H1 (cell line): ENCODE measurements around the gene GINS2. TPM values are rescaled to one million over a fixed set of nuclear protein-coding genes. Genes with fewer than 3 reads are reported as not detected.
A peak's percentile ranks its signal among the peaks of the same experiment; 100 is the strongest.

Source experiments
- CTCF ChIA-PET: fragments of 300-600 bp; sonication (Branson Sonifier 250); formaldehyde crosslinking; loops from one replicate; lab custom pipeline; 2021; ENCODE audit not compliant: partially characterized antibody; lab: Charles Lee
- POLR2A ChIA-PET: fragments of 300-600 bp; sonication (Branson Sonifier 250); formaldehyde crosslinking; loops from one replicate; lab custom pipeline; 2021; ENCODE audit warnings: inconsistent platforms; ENCODE audit not compliant: partially characterized antibody; lab: Charles Lee
- DNase-seq, 2 experiments: peaks; one replicate each; pipeline versions ENCODE4 v3.0.0 to v3.0.0-alpha.2; 2010 to 2022; ENCODE audit warnings: low spot score in 2 of 2, low read depth in 1 of 2, mixed read lengths in 1 of 2
- FAIRE-seq: peaks from 2 replicates; lab custom pipeline; 2011; peaks lifted over from hg19 to GRCh38; lab: Jason Lieb, UNC
- H2AFZ ChIP-seq: 2 replicates; pipeline ENCODE4 v1.8.1; 2012; ENCODE audit warnings: low read length, inconsistent platforms
- H2AK5ac ChIP-seq: 2 replicates; pipeline ENCODE4 v1.6.1; 2013; ENCODE audit warnings: low read depth, low read length
- H2BK120ac ChIP-seq: replicated peaks from 2 replicates; pipeline ENCODE3; 2013; ENCODE audit warnings: low read depth, low read length, inconsistent platforms
- H2BK12ac ChIP-seq: 2 replicates; pipeline ENCODE4 v1.6.1; 2013; ENCODE audit warnings: low read depth, low read length
- H2BK15ac ChIP-seq: 2 replicates; pipeline ENCODE4 v1.6.1; 2013; ENCODE audit warnings: low read length
- H2BK20ac ChIP-seq: 2 replicates; pipeline ENCODE4 v1.6.1; 2013; ENCODE audit warnings: low read length
- H2BK5ac ChIP-seq: 2 replicates; pipeline ENCODE4 v1.6.1; 2013; ENCODE audit warnings: low read depth, low read length
- H3K14ac ChIP-seq: 2 replicates; pipeline ENCODE4 v1.6.1; 2013; ENCODE audit warnings: inconsistent platforms; ENCODE audit not compliant: insufficient read length
- H3K18ac ChIP-seq: 2 replicates; pipeline ENCODE4 v1.6.1; 2013; ENCODE audit warnings: low read length; ENCODE audit errors: extremely low read depth
- H3K23ac ChIP-seq: 2 replicates; pipeline ENCODE4 v1.6.1; 2013; ENCODE audit warnings: inconsistent platforms; ENCODE audit not compliant: insufficient read length
- H3K23me2 ChIP-seq: 2 replicates; pipeline ENCODE4 v1.6.1; 2013; ENCODE audit warnings: low read depth, low read length
- H3K27ac ChIP-seq: 2 replicates; pipeline ENCODE4 v1.6.1; 2011; ENCODE audit warnings: low read depth, low read length, inconsistent platforms
- H3K27me3 ChIP-seq, 4 experiments: replicated peaks in 1 of 4; 1 replicate in 1 of 4; 2 replicates in 3 of 4; pipeline versions ENCODE4 v1.6.1 to v1.8.1; 2011 to 2013; ENCODE audit warnings: low read length in 3 of 4, mild to moderate bottlenecking in 3 of 4, inconsistent platforms in 2 of 4, mixed read lengths in 2 of 4, moderate library complexity in 1 of 4; ENCODE audit not compliant: control insufficient read depth in 3 of 4, insufficient read depth in 3 of 4; ENCODE audit errors: extremely low read depth in 1 of 4
- H3K36me3 ChIP-seq, 4 experiments: 2 replicates each; pipeline versions ENCODE4 v1.6.1 to v1.8.1; 2011 to 2013; ENCODE audit warnings: mild to moderate bottlenecking in 4 of 4, low read length in 3 of 4, moderate library complexity in 2 of 4, control low read depth in 1 of 4, inconsistent platforms in 1 of 4; ENCODE audit not compliant: insufficient read depth in 4 of 4, control insufficient read depth in 2 of 4
- H3K4ac ChIP-seq: replicated peaks from 2 replicates; pipeline ENCODE3; 2013; ENCODE audit warnings: low read length, low read depth, mixed read lengths, inconsistent platforms; ENCODE audit not compliant: insufficient read length
- H3K4me1 ChIP-seq, 4 experiments: replicated peaks in 1 of 4; 1 replicate in 1 of 4; 2 replicates in 3 of 4; pipeline versions ENCODE4 v1.6.1 to v1.8.1; 2011 to 2013; ENCODE audit warnings: low read length in 3 of 4, inconsistent platforms in 2 of 4, mixed read lengths in 1 of 4; ENCODE audit not compliant: insufficient read depth in 4 of 4, control insufficient read depth in 3 of 4
- H3K4me2 ChIP-seq, 2 experiments: 2 replicates each; pipeline versions ENCODE4 v1.6.1 to v1.8.1; 2011 to 2013; ENCODE audit warnings: low read depth in 2 of 2, low read length in 2 of 2, control low read depth in 1 of 2, inconsistent platforms in 1 of 2, mild to moderate bottlenecking in 1 of 2; ENCODE audit not compliant: insufficient read depth in 1 of 2
- H3K4me3 ChIP-seq, 4 experiments: fragments of 200-600, 300-600 bp in 1 of 4; sonication (generic), shearing (Covaris generic), sonication (Bioruptor Twin) in 1 of 4; 2 replicates each; pipeline versions ENCODE4 v1.5.1 to v1.8.1; 2011 to 2016; ENCODE audit warnings: low read length in 4 of 4, low read depth in 3 of 4, control low read depth in 2 of 4, inconsistent platforms in 2 of 4, mild to moderate bottlenecking in 2 of 4, mixed read lengths in 1 of 4, moderate library complexity in 1 of 4; ENCODE audit not compliant: insufficient read depth in 2 of 4; ENCODE audit errors: extremely low read depth in 1 of 4
- H3K56ac ChIP-seq: replicated peaks from 2 replicates; pipeline ENCODE3; 2013; ENCODE audit warnings: low read depth, mild to moderate bottlenecking, mixed read lengths, low read length, inconsistent platforms; ENCODE audit not compliant: insufficient read length
- H3K79me1 ChIP-seq: 2 replicates; pipeline ENCODE4 v1.6.1; 2013; ENCODE audit warnings: low read depth, low read length, control low read depth
- H3K79me2 ChIP-seq, 2 experiments: 2 replicates each; pipeline versions ENCODE4 v1.6.1 to v1.8.1; 2012 to 2013; ENCODE audit warnings: low read length in 2 of 2, mild to moderate bottlenecking in 2 of 2, inconsistent platforms in 1 of 2; ENCODE audit not compliant: insufficient read depth in 2 of 2, control insufficient read depth in 1 of 2
- H3K9ac ChIP-seq, 4 experiments: replicated peaks in 1 of 4; 1 replicate in 1 of 4; 2 replicates in 3 of 4; pipeline versions ENCODE4 v1.6.1 to v1.8.1; 2011 to 2013; ENCODE audit warnings: low read depth in 3 of 4, low read length in 3 of 4, control low read depth in 2 of 4, mild to moderate bottlenecking in 2 of 4, moderate library complexity in 2 of 4, inconsistent platforms in 1 of 4; ENCODE audit errors: extremely low read depth in 1 of 4
- H3K9me3 ChIP-seq, 2 experiments: 2 replicates each; pipeline versions ENCODE4 v1.6.1 to v1.8.1; 2012 to 2013; ENCODE audit warnings: mild to moderate bottlenecking in 2 of 2, moderate library complexity in 2 of 2, control low read depth in 1 of 2, inconsistent platforms in 1 of 2, low read depth in 1 of 2, low read length in 1 of 2, mixed read lengths in 1 of 2; ENCODE audit not compliant: insufficient read depth in 2 of 2
- H4K20me1 ChIP-seq, 2 experiments: replicated peaks in 1 of 2; 2 replicates each; pipeline versions ENCODE3 to v1.8.1; 2011 to 2013; ENCODE audit warnings: inconsistent platforms in 2 of 2, low read length in 2 of 2, mild to moderate bottlenecking in 1 of 2; ENCODE audit not compliant: insufficient read depth in 2 of 2, control insufficient read depth in 1 of 2
- H4K5ac ChIP-seq: 2 replicates; pipeline ENCODE4 v1.6.1; 2013; ENCODE audit warnings: low read length, low read depth, mixed read lengths, inconsistent platforms; ENCODE audit not compliant: insufficient read length
- H4K8ac ChIP-seq: 2 replicates; pipeline ENCODE4 v1.8.0; 2013; ENCODE audit warnings: mild to moderate bottlenecking, moderate library complexity, low read length, inconsistent platforms; ENCODE audit not compliant: insufficient read depth; ENCODE audit errors: extremely low read depth
- H4K91ac ChIP-seq: replicated peaks from 2 replicates; pipeline ENCODE3; 2013; ENCODE audit warnings: low read length, mixed read lengths, inconsistent platforms; ENCODE audit not compliant: insufficient read length
- CHD2 ChIP-seq: IDR thresholded peaks from 2 replicates; pipeline ENCODE4 v1.6.1; 2012; ENCODE audit warnings: low read length, improper control_type of control experiment
- CTBP2 ChIP-seq: IDR thresholded peaks from 2 replicates; pipeline ENCODE4 v1.7.0; 2011; ENCODE audit warnings: borderline replicate concordance, mild to moderate bottlenecking, moderate library complexity, mixed read lengths, low read length; ENCODE audit not compliant: insufficient read depth, insufficient read length
- GTF2F1 ChIP-seq: IDR thresholded peaks from 2 replicates; pipeline ENCODE4 v1.6.1; 2012; ENCODE audit warnings: low read depth, low read length, improper control_type of control experiment, borderline replicate concordance
- KDM1A ChIP-seq: fragments of 200-600, 300-600 bp; sonication (generic); IDR thresholded peaks from 2 replicates; pipeline ENCODE4 v1.7.1; 2016; ENCODE audit warnings: mild to moderate bottlenecking, low read length, borderline replicate concordance
- NRF1 ChIP-seq: IDR thresholded peaks from 2 replicates; pipeline ENCODE4 v1.6.1; 2011; ENCODE audit warnings: mild to moderate bottlenecking, low read depth, low read length, improper control_type of control experiment
- PHF8 ChIP-seq: fragments of 200-600 bp; sonication (generic); conservative IDR thresholded peaks from 2 replicates; pipeline ENCODE4 v1.7.1; 2012; ENCODE audit warnings: low read depth, mild to moderate bottlenecking, inconsistent platforms, low read length, moderate library complexity
- SIX5 ChIP-seq: IDR thresholded peaks from 2 replicates; pipeline ENCODE4 v1.6.1; 2011; ENCODE audit warnings: mild to moderate bottlenecking, low read depth, low read length
- TAF1 ChIP-seq: IDR thresholded peaks from 2 replicates; pipeline ENCODE4 v1.6.1; 2011; ENCODE audit warnings: mild to moderate bottlenecking, low read depth, low read length
- WGBS, 2 experiments: shearing (Covaris generic) in 1 of 2; methylation state at CpG; one replicate each; pipeline versions ENCODE4 v1.1.6 to v1.1.7; 2013 to 2015; ENCODE audit warnings: low lambda C conversion rate in 2 of 2, mixed read lengths in 2 of 2, inconsistent platforms in 1 of 2, low coverage in 1 of 2, missing lambda C conversion rate in 1 of 2; ENCODE audit not compliant: insufficient replicate concordance in 2 of 2, insufficient coverage in 1 of 2, insufficient read length in 1 of 2; ENCODE audit errors: extremely low coverage in 1 of 2, missing lambda C conversion rate in 1 of 2; 5-methylcytosine and 5-hydroxymethylcytosine counted together
- polyA plus RNA-seq, 7 experiments: library from polyadenylated mRNA; depleted of rRNA in 3 of 7; stranded (reverse) in 5 of 7; unstranded in 2 of 7; fragments of >200 nt in 5 of 7; fragments of 200-250 nt in 2 of 7; gene quantifications; 1 replicate in 5 of 7; 2 replicates in 1 of 7; 4 replicates in 1 of 7; pipeline versions ENCODE4 v1.2.1 to v1.2.3, GENCODE V29; 2011 to 2013; ENCODE audit warnings: missing spikeins in 2 of 7, mixed read lengths in 2 of 7
- total RNA-seq: library from RNA; stranded (reverse); fragmentation: NEBNext Ultra II Directional; extraction: Animal tissue kit (Norgen Biotek cat#: 25700); gene quantifications from 2 replicates; pipeline ENCODE4 v1.2.1, GENCODE V29; 2021
- TF ChIP-seq, protein P1 (sequence below): IDR thresholded peaks from 2 replicates; pipeline ENCODE4 v1.6.1; 2012; ENCODE audit warnings: inconsistent platforms
- TF ChIP-seq, protein P2 (sequence below): IDR thresholded peaks from 2 replicates; pipeline ENCODE4 v1.6.1; 2012; ENCODE audit warnings: low read length, inconsistent platforms

The GINS2 gene
- total and polyA plus RNA-seq, 2 of the 8 experiments (the other 6 are each of a cell fraction or from before 2014, with no cell fraction given), result 29.4 to 59.1 TPM

DNA sequence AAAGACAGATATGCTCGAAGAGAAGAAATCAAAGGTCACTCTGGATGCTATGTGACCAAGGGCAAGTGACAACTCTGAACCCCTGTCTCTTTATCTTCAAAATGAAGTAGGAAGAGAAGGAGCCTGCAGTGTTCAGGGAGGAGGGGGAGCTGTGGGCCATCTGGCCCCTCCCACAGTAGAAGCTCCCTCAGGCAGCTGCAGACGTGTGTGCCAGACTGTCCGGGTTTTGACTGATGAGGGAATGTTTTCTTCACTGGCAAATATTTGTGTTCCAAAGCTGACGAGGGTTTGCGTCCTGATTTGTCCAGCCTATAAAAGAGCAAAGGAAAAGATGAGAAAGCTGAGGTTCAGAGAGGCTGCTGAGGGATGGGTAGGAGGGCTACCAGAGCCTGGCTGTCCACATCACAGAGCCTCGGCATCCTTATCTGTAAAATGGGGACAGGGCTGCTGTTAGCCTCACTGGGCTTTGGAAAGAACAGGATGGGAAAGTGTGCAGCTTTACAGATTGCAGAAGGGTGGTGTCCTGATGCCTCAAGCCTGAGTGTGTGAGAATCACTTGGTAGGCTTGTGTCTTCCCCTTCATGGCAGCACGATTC, 1.8 kb upstream of the GINS2 start:
- Histone ChIP-seq H2BK15ac (no peak overlapping the region), H2BK120ac (no peak overlapping the region), H3K18ac (no peak overlapping the region), H3K23me2 (no peaks in the 10 kb centered on the region; the same call in 1 of the 2 replicates), H2AK5ac (no peak overlapping the region), H3K4me1 (peaks cover 0 to 5% (median 0%) of the 10 kb centered on the region in 4 experiments; a peak in 1 of 7 replicates), H3K23ac (no peak overlapping the region), H3K79me1 (peaks cover 2% of the 10 kb centered on the region; the same call in 1 of the 2 replicates), H3K79me2 (peaks cover 0 to 21% of the 10 kb centered on the region in 2 experiments; a peak in 2 of 4 replicates), H3K4me3 (no peak overlapping the region), H3K9ac (no peak overlapping the region), H2BK20ac (peak overlapping the region; percentile 34; the same call in 1 of the 2 replicates), H4K5ac (no peak overlapping the region), H3K4me2 (no peak overlapping the region), H3K9me3 (no peaks in the 10 kb centered on the region), H2BK12ac (no peak overlapping the region), H3K56ac (no peak overlapping the region), H4K8ac (no peak overlapping the region), H3K27ac (no peak overlapping the region), H2AFZ (no peak overlapping the region), H4K91ac (peak overlapping the region; percentile 2), H4K20me1 (peaks cover 0 to 4% of the 10 kb centered on the region in 2 experiments), H3K36me3 (peaks cover 0 to 7% (median 0%) of the 10 kb centered on the region in 4 experiments; a peak in 2 of 8 replicates), H3K14ac (no peak overlapping the region), H3K27me3 (no peaks in the 10 kb centered on the region), H2BK5ac (no peak overlapping the region), H3K4ac (no peak overlapping the region)
- TF ChIP-seq KDM1A (no peak), CHD2 (no peak), CTBP2 (no peak), NRF1 (no peak), GTF2F1 (no peak), PHF8 (no peak), SIX5 (no peak), TAF1 (no peak)
- TF ChIP-seq, protein P1, sequence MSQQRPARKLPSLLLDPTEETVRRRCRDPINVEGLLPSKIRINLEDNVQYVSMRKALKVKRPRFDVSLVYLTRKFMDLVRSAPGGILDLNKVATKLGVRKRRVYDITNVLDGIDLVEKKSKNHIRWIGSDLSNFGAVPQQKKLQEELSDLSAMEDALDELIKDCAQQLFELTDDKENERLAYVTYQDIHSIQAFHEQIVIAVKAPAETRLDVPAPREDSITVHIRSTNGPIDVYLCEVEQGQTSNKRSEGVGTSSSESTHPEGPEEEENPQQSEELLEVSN, result no peak
- TF ChIP-seq, protein P2, sequence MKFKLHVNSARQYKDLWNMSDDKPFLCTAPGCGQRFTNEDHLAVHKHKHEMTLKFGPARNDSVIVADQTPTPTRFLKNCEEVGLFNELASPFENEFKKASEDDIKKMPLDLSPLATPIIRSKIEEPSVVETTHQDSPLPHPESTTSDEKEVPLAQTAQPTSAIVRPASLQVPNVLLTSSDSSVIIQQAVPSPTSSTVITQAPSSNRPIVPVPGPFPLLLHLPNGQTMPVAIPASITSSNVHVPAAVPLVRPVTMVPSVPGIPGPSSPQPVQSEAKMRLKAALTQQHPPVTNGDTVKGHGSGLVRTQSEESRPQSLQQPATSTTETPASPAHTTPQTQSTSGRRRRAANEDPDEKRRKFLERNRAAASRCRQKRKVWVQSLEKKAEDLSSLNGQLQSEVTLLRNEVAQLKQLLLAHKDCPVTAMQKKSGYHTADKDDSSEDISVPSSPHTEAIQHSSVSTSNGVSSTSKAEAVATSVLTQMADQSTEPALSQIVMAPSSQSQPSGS, result no peak
- ChIA-PET CTCF (interaction anchor here (0.8 to 37.0 kb wide), 9 partner anchors 10 to 271 kb away, joined by 3 to 620 read pairs (median 7); no protein-coding TSS in a partner anchor), POLR2A (interaction anchor here (1.1 to 9.5 kb wide), 5 partner anchors 9 to 25 kb away, joined by 3 to 77 read pairs (median 7); no protein-coding TSS in a partner anchor)
- 94% methylated on average over 7 of the region's 7 CpGs; no CpG with 5 or more reads in 1 of the 2 experiments for whole genome bisulfite sequencing, 2 experiments
- FAIRE-seq (no peak), DNase-seq (no peak)
